Upper lobe of left lung (tissue), 6 donors: ENCODE data around the gene PTPRF. TPM values are rescaled to one million over a fixed set of nuclear protein-coding genes. Genes with fewer than 3 reads are reported as not detected.

ENCODE experiments used
- ATAC-seq, 2 donors: fragments of 200-7000 bp; cut with Tn5 transposase; one replicate each; pipeline ENCODE4 v1.9.1; 2022; ENCODE audit warnings: mild to moderate bottlenecking in 2 of 2, moderate library complexity in 2 of 2; ENCODE audit not compliant: low FRiP score in 2 of 2
- DNase-seq, 2 donors: peaks; one replicate each; pipeline ENCODE4 v3.0.0-alpha.2; 2019 to 2020
- H3K27ac ChIP-seq, 4 donors: fragments of 200-600 bp; sonication (generic); one replicate each; pipeline ENCODE4 v1.5.1; 2016 to 2019
- H3K27me3 ChIP-seq, 4 donors: fragments of 200-600 bp; sonication (generic); one replicate each; pipeline ENCODE4 v1.5.1; 2017 to 2019
- H3K36me3 ChIP-seq, 4 donors: fragments of 200-600 bp; sonication (generic); one replicate each; pipeline ENCODE4 v1.5.1; 2016 to 2019
- H3K4me1 ChIP-seq, 4 donors: fragments of 200-600 bp; sonication (generic); one replicate each; pipeline ENCODE4 v1.5.1; 2018 to 2019
- H3K4me3 ChIP-seq, 4 donors: fragments of 200-600 bp; sonication (generic); one replicate each; pipeline ENCODE4 v1.5.1; 2017 to 2019; ENCODE audit warnings: mild to moderate bottlenecking in 2 of 4, moderate library complexity in 1 of 4
- H3K9me3 ChIP-seq, 4 donors: fragments of 200-600 bp; sonication (generic); one replicate each; pipeline ENCODE4 v1.5.1; 2018 to 2019
- EP300 ChIP-seq, 4 donors: sonication (generic); formaldehyde crosslinking; IDR thresholded peaks; one replicate each; pipeline ENCODE4 v1.5.1; 2017; ENCODE audit warnings: antibody characterized with exemption in 4 of 4, control low read depth in 2 of 4
- POLR2A ChIP-seq, 4 donors: fragments of 450-650 bp; IDR thresholded peaks; one replicate each; pipeline ENCODE4 v1.5.1; 2016 to 2017; ENCODE audit warnings: antibody characterized with exemption in 4 of 4, mild to moderate bottlenecking in 2 of 4
- POLR2AphosphoS5 ChIP-seq, 2 donors: sonication (generic); formaldehyde crosslinking; IDR thresholded peaks; one replicate each; pipeline ENCODE4 v1.5.1; 2017; ENCODE audit warnings: antibody characterized with exemption in 2 of 2
- WGBS, 2 donors: methylation state at CpG; one replicate each; pipeline ENCODE4 v1.1.5; 2017 to 2018; 5-methylcytosine and 5-hydroxymethylcytosine counted together
- total RNA-seq, 6 donors: library from RNA; depleted of rRNA in 4 of 6; stranded (reverse); fragments of >200 nt in 4 of 6; gene quantifications; one replicate each; pipeline versions ENCODE4 v1.1.0 to v1.2.1, GENCODE V29; 2016 to 2021
- TF ChIP-seq, protein P1 (sequence below), 6 experiments: fragments of 450-650 bp in 4 of 6; fragments of 200-600 bp in 2 of 6; sonication (generic) in 2 of 6; IDR thresholded peaks; one replicate each; pipeline ENCODE4 v1.5.1; 2016 to 2019; ENCODE audit warnings: antibody characterized with exemption in 6 of 6
- donor health status: DM: no; HTN: no; CAD: no; lungs with moderate emphysema.
- donor health status: DM: no; HTN: yes; CAD: no; lungs with severe emphysema.

The PTPRF gene
- total RNA-seq, 6 donors from 2014 or later = 133 to 201 (median 171) TPM

DNA sequence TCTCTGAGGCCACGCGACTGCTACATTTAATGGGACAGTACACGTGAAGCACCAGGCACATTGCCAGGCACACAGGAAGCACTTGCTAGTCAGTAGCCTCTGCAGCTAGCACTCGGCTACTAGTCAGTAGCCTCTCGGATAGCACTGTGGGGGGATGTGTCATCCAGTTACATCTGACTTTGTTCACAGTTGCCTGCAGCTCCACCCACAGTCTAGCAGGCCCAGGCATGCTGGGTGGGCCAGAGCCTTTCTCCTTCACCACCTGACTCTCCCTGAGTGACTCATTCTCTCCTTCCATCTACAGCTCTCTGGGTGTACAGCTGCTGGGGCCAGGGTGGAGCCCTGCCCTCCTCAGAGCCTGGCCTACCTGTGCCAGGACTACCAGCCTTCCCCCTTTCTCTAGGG lies 51.5 kb downstream of the PTPRF start:
- no peaks in the 10 kb centered on the region for H3K27me3 ChIP-seq
- TF ChIP-seq, protein P1, sequence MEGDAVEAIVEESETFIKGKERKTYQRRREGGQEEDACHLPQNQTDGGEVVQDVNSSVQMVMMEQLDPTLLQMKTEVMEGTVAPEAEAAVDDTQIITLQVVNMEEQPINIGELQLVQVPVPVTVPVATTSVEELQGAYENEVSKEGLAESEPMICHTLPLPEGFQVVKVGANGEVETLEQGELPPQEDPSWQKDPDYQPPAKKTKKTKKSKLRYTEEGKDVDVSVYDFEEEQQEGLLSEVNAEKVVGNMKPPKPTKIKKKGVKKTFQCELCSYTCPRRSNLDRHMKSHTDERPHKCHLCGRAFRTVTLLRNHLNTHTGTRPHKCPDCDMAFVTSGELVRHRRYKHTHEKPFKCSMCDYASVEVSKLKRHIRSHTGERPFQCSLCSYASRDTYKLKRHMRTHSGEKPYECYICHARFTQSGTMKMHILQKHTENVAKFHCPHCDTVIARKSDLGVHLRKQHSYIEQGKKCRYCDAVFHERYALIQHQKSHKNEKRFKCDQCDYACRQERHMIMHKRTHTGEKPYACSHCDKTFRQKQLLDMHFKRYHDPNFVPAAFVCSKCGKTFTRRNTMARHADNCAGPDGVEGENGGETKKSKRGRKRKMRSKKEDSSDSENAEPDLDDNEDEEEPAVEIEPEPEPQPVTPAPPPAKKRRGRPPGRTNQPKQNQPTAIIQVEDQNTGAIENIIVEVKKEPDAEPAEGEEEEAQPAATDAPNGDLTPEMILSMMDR (IDR thresholded peaks at IDR 0.05) = no peak
- TF ChIP-seq POLR2AphosphoS5 (IDR thresholded peaks at IDR 0.05) (no peak), POLR2A (IDR thresholded peaks at IDR 0.05) (no peak), EP300 (IDR thresholded peaks at IDR 0.05) (no peak)
- peaks cover 0 to 20% (median 4%) of the 10 kb centered on the region in 4 donors for H3K36me3 ChIP-seq
- H3K4me3 ChIP-seq = no peak overlapping the region
- peak overlapping the region in 2 of 4 donors; percentile 21 to 42 for H3K27ac ChIP-seq
- ATAC-seq (peak; percentile 44 to 48), DNase-seq (peak in 1 of 2 donors; percentile 54)
- no peaks in the 10 kb centered on the region for H3K9me3 ChIP-seq
- 87 to 89% methylated on average over 3 to 5 of the region's 5 CpGs for WGBS, 2 donors
- H3K4me1 ChIP-seq = peaks cover 0 to 3% (median 1%) of the 10 kb centered on the region in 4 donors

DNA sequence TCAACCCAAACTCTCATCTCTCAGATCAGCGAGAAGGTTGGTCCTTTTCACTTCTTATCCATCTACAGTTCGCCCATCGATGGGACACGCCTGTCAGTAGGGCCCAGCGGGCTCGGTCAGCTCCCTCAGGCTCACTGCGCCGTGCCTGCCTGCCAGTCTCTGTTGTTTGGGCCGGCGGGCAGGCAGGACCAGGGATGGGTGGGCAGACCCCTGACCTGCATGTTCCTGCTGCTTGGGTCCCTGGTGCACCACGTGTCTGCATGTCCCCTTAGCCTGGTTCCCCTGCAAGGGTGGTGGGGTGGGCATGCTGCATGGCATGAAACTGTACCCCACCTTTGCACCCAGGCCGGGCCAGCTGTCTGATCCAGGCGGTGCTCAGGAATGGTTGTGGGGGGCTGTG lies 52.4 kb downstream of the PTPRF start:
- WGBS, 2 donors = 93 to 98% methylated on average over 10 to 12 of the region's 13 CpGs
- TF ChIP-seq POLR2AphosphoS5 (IDR thresholded peaks at IDR 0.05) = no peak

DNA sequence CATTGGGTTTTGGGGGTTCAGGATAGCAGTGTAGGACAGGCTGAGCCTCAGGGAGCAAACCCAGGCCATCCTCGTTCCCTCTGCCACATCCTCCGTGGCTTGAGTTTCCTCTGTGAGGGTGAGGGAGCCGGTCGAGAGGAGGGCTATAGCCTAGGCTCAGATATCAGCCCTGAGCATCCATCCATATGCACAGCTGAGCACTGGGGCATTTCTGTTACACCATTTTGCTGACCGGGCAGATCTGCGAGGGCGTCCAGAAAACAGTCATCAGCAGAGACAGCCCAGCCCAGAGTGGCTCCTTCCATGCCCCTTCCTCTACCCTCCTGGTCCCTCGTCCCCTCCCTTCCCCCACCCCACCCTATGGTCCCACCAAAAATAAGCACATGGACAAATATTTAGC lies 53.5 kb downstream of the PTPRF start:
- H3K27me3 ChIP-seq = no peaks in the 10 kb centered on the region
- TF ChIP-seq EP300 (IDR thresholded peaks at IDR 0.05) (no peak), POLR2A (IDR thresholded peaks at IDR 0.05) (no peak), POLR2AphosphoS5 (IDR thresholded peaks at IDR 0.05) (no peak)
- TF ChIP-seq, protein P1 (IDR thresholded peaks at IDR 0.05) = no peak
- peaks cover 0 to 2% (median 0%) of the 10 kb centered on the region in 4 donors for H3K4me1 ChIP-seq
- no peak for DNase-seq
- no peaks in the 10 kb centered on the region for H3K9me3 ChIP-seq
- peaks cover 0 to 21% (median 3%) of the 10 kb centered on the region in 4 donors for H3K36me3 ChIP-seq
- ATAC-seq = no peak
- 64 to 69% methylated on average over 6 to 8 of the region's 8 CpGs for WGBS, 2 donors
- no peak overlapping the region for H3K27ac ChIP-seq
- no peak overlapping the region for H3K4me3 ChIP-seq

More for the DNA sequence above, 52.4 kb downstream of the PTPRF start:
- Histone ChIP-seq H3K4me1 (peaks cover 0 to 2% (median under 1%) of the 10 kb centered on the region in 4 donors), H3K27me3 (no peaks in the 10 kb centered on the region), H3K9me3 (no peaks in the 10 kb centered on the region), H3K36me3 (peaks cover 0 to 20% (median 4%) of the 10 kb centered on the region in 4 donors), H3K27ac (peak overlapping the region in 1 of 4 donors; percentile 63), H3K4me3 (no peak overlapping the region)
- DNase-seq = peak in 1 of 2 donors; percentile 77
- ATAC-seq = no peak

DNA sequence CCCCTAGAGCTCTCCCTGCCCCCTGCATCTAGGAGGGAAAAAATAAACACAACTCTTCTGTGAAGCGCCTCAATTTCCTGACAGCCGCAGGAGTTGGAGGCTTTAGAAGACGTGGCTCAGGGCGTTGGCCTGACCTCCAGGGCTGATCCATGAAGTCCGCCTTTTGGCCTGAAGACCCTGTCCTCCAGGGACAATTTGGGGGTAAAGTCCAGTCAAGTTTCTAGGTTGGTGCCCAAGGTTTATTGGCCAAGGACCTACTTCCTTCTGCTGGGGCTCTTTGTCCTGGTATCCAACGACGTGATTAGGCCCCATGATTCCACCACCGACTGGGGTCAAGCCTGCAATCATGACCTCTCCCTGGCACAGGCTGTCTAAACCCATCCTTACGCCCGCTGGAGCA lies 54.9 kb downstream of the PTPRF start:
- peaks cover 0 to 22% (median 4%) of the 10 kb centered on the region in 4 donors for H3K36me3 ChIP-seq
- WGBS, 2 donors = 79 to 95% methylated on average over 8 to 10 of the region's 10 CpGs
- H3K27ac ChIP-seq = no peak overlapping the region
- no peak for ATAC-seq
- H3K4me1 ChIP-seq = peaks cover 0 to 2% (median 0%) of the 10 kb centered on the region in 4 donors
- H3K4me3 ChIP-seq = no peak overlapping the region
- no peaks in the 10 kb centered on the region for H3K9me3 ChIP-seq
- H3K27me3 ChIP-seq = no peaks in the 10 kb centered on the region
- TF ChIP-seq, protein P1 (IDR thresholded peaks at IDR 0.05) = no peak
- TF ChIP-seq POLR2AphosphoS5 (IDR thresholded peaks at IDR 0.05) = no peak
- no peak for TF ChIP-seq EP300 (IDR thresholded peaks at IDR 0.05)
- TF ChIP-seq POLR2A (IDR thresholded peaks at IDR 0.05) = no peak
- no peak for DNase-seq

DNA sequence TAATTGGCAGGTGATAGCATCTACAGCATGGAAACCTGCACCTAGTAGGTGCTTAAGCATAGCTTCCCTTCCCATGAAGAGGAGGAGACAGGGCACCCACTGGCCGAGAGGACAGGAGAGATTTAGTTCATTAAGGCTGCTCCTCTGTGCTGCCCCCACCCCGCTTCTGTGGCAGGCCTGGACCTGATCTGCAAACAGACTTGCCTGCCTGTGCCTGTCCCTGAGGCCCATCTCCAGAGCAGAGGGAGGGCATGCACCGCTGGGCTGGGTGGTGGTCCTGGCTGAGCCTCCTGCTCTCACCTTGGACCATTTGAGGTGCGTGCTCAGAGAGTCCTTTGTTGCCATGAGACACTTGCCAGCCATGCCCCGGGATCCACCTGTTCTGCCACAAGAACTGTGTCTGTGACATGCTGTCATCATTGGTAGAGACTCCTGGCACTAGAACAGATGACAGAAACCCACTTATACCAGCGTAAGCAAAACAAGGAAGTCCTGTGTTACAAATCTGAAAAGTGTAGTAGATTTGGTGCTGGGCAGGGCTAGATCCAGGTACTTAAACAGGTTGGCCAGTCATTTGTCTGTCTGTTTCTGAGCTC lies 55.6 kb downstream of the PTPRF start:
- H3K27ac ChIP-seq = peak overlapping the region in 1 of 4 donors; percentile 27
- WGBS, 2 donors = 71 to 87% methylated on average over 3 to 6 of the region's 6 CpGs
- DNase-seq (peak in 1 of 2 donors; percentile 30), ATAC-seq (no peak)
- H3K9me3 ChIP-seq = no peaks in the 10 kb centered on the region
- peaks cover 0 to 2% (median 0%) of the 10 kb centered on the region in 4 donors for H3K4me1 ChIP-seq
- TF ChIP-seq, protein P1 (IDR thresholded peaks at IDR 0.05) = no peak
- TF ChIP-seq EP300 (IDR thresholded peaks at IDR 0.05) (no peak), POLR2AphosphoS5 (IDR thresholded peaks at IDR 0.05) (no peak), POLR2A (IDR thresholded peaks at IDR 0.05) (no peak)
- H3K4me3 ChIP-seq = no peak overlapping the region
- H3K27me3 ChIP-seq = no peaks in the 10 kb centered on the region
- H3K36me3 ChIP-seq = peaks cover 0 to 24% (median 8%) of the 10 kb centered on the region in 4 donors
